WTC11 (cell line): ENCODE measurements around the gene CDC73. TPM values are rescaled to one million over a fixed set of nuclear protein-coding genes. Genes with fewer than 3 reads are reported as not detected.

Experiments
- ATAC-seq: fragments of 200-7000 bp; cut with Tn5 transposase; 2 replicates; pipeline ENCODE4 v1.10.0; 2021; ENCODE audit warnings: mild to moderate bottlenecking, moderate library complexity
- CTCF ChIA-PET: fragments of 300-600 bp; sonication (Branson Sonifier 250); formaldehyde crosslinking; loops from one replicate; lab custom pipeline; 2021; ENCODE audit warnings: antibody characterized with exemption; lab: Charles Lee
- POLR2A ChIA-PET: fragments of 350-600 bp; sonication (Branson Sonifier 250); formaldehyde crosslinking; loops from one replicate; lab custom pipeline; 2021; ENCODE audit warnings: antibody characterized with exemption; lab: Charles Lee
- DNase-seq: peaks from one replicate; pipeline ENCODE4 v3.0.0; 2021; ENCODE audit warnings: low spot score
- H3K27ac Mint-ChIP-seq: 2 replicates; pipeline ENCODE4 v1.8.0; 2021; ENCODE audit warnings: mixed read lengths
- H3K27me3 Mint-ChIP-seq: 2 replicates; pipeline ENCODE4 v1.8.0; 2021; ENCODE audit warnings: low read depth, mild to moderate bottlenecking, moderate library complexity, mixed read lengths
- H3K36me3 Mint-ChIP-seq: 2 replicates; pipeline ENCODE4 v1.8.0; 2021; ENCODE audit warnings: mixed read lengths
- H3K4me1 Mint-ChIP-seq: 2 replicates; pipeline ENCODE4 v1.8.0; 2022; ENCODE audit warnings: mixed read lengths
- H3K4me3 Mint-ChIP-seq: 2 replicates; pipeline ENCODE4 v1.8.0; 2021; ENCODE audit warnings: mild to moderate bottlenecking, moderate library complexity, mixed read lengths
- H3K9me3 Mint-ChIP-seq: 2 replicates; pipeline ENCODE4 v1.8.0; 2021; ENCODE audit warnings: mixed read lengths
- ATF3 ChIP-seq: sonication (generic); formaldehyde crosslinking; conservative IDR thresholded peaks from 2 replicates; pipeline ENCODE4 v1.8.1; 2022; ENCODE audit warnings: mild to moderate bottlenecking, missing genetic modification reagents
- EMX1 ChIP-seq: fragments of 250-450 bp; sonication (Bioruptor Pico); IDR thresholded peaks from 2 replicates; pipeline ENCODE4 v1.8.0; 2021; ENCODE audit warnings: mild to moderate bottlenecking
- GABPB1 ChIP-seq: sonication (generic); formaldehyde crosslinking; IDR thresholded peaks from 2 replicates; pipeline ENCODE4 v1.8.1; 2023; ENCODE audit warnings: mild to moderate bottlenecking, missing genetic modification reagents
- NR1H2 ChIP-seq: sonication (generic); formaldehyde crosslinking; IDR thresholded peaks from 2 replicates; pipeline ENCODE4 v1.9.0; 2021; ENCODE audit warnings: mild to moderate bottlenecking, moderate library complexity, missing genetic modification reagents
- PRDM15 ChIP-seq: sonication (generic); formaldehyde crosslinking; IDR thresholded peaks from 2 replicates; pipeline ENCODE4 v1.8.0; 2022; ENCODE audit warnings: missing genetic modification reagents
- SMAD3 ChIP-seq: sonication (generic); formaldehyde crosslinking; IDR thresholded peaks from 2 replicates; pipeline ENCODE4 v1.8.0; 2022; ENCODE audit warnings: missing genetic modification reagents, mild to moderate bottlenecking, borderline replicate concordance
- TEAD1 ChIP-seq: sonication (generic); formaldehyde crosslinking; IDR thresholded peaks from 2 replicates; pipeline ENCODE4 v1.8.0; 2022; ENCODE audit warnings: mild to moderate bottlenecking, missing genetic modification reagents
- ZBTB21 ChIP-seq: sonication (generic); formaldehyde crosslinking; IDR thresholded peaks from 2 replicates; pipeline ENCODE4 v1.8.1; 2023; ENCODE audit warnings: mild to moderate bottlenecking, missing genetic modification reagents, borderline replicate concordance
- ZNF232 ChIP-seq: sonication (generic); formaldehyde crosslinking; IDR thresholded peaks from 2 replicates; pipeline ENCODE4 v1.8.0; 2022; ENCODE audit warnings: mild to moderate bottlenecking, missing genetic modification reagents
- ZNF281 ChIP-seq: sonication (generic); formaldehyde crosslinking; IDR thresholded peaks from 2 replicates; pipeline ENCODE4 v1.8.0; 2023; ENCODE audit warnings: mild to moderate bottlenecking, missing genetic modification reagents
- ZNF423 ChIP-seq: fragments of 250-450 bp; sonication (Bioruptor Pico); IDR thresholded peaks from 2 replicates; pipeline ENCODE4 v2.1.2; 2022; ENCODE audit warnings: mild to moderate bottlenecking, moderate library complexity
- ZNF425 ChIP-seq: fragments of 250-450 bp; sonication (Bioruptor Pico); conservative IDR thresholded peaks from 2 replicates; pipeline ENCODE4 v1.9.0; 2021; ENCODE audit warnings: mild to moderate bottlenecking
- ZNF671 ChIP-seq: fragments of 250-450 bp; sonication (Bioruptor Pico); IDR thresholded peaks from 2 replicates; pipeline ENCODE4 v1.8.0; 2021; ENCODE audit warnings: mild to moderate bottlenecking
- total RNA-seq: library from RNA; stranded (reverse); gene quantifications from 3 replicates; pipeline ENCODE4 v1.2.3, GENCODE V29; 2021
- TF ChIP-seq, protein P1 (sequence below): sonication (generic); formaldehyde crosslinking; IDR thresholded peaks from 2 replicates; pipeline ENCODE4 v1.8.1; 2023; ENCODE audit warnings: mild to moderate bottlenecking, missing genetic modification reagents
- TF ChIP-seq, protein P2 (sequence below): sonication (generic); formaldehyde crosslinking; IDR thresholded peaks from 2 replicates; pipeline ENCODE4 v1.8.1; 2023; ENCODE audit warnings: mild to moderate bottlenecking, missing genetic modification reagents, moderate library complexity

CDC73 gene
- total RNA-seq, 1 experiment from 2014 or later, result 57.1 TPM

DNA sequence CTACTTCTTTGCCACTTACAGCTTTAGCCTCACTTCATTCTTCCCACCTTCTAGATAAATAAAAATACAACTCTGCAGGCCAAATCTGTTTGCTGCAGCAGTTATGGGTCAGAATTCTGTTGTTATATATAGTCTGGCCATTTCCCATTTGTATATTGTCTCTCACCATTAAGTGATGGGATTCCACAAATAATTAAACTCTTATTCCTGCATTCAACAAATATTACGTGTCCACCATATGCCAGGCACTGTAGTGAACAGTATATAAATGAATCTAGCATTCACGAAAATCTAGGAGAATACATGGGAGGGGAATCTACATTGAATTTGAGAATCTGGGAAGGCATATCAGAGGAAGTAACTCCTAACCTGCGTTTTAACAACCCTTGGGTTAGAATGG, 11.0 kb upstream of the CDC73 start (continued):
- TF ChIP-seq, protein P1, sequence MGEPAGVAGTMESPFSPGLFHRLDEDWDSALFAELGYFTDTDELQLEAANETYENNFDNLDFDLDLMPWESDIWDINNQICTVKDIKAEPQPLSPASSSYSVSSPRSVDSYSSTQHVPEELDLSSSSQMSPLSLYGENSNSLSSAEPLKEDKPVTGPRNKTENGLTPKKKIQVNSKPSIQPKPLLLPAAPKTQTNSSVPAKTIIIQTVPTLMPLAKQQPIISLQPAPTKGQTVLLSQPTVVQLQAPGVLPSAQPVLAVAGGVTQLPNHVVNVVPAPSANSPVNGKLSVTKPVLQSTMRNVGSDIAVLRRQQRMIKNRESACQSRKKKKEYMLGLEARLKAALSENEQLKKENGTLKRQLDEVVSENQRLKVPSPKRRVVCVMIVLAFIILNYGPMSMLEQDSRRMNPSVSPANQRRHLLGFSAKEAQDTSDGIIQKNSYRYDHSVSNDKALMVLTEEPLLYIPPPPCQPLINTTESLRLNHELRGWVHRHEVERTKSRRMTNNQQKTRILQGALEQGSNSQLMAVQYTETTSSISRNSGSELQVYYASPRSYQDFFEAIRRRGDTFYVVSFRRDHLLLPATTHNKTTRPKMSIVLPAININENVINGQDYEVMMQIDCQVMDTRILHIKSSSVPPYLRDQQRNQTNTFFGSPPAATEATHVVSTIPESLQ (CRISPR knock-in tag), result no peak
- TF ChIP-seq, protein P2, sequence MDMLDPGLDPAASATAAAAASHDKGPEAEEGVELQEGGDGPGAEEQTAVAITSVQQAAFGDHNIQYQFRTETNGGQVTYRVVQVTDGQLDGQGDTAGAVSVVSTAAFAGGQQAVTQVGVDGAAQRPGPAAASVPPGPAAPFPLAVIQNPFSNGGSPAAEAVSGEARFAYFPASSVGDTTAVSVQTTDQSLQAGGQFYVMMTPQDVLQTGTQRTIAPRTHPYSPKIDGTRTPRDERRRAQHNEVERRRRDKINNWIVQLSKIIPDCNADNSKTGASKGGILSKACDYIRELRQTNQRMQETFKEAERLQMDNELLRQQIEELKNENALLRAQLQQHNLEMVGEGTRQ (CRISPR knock-in tag), result no peak
- no peak for TF ChIP-seq ZBTB21
- no peak for TF ChIP-seq ZNF281 (CRISPR knock-in tag)
- no peak for TF ChIP-seq ZNF423 (CRISPR knock-in tag)
- TF ChIP-seq NR1H2 (CRISPR knock-in tag), result no peak
- no peak for TF ChIP-seq ZNF232 (CRISPR knock-in tag)
- no peak for TF ChIP-seq ZNF671 (CRISPR knock-in tag)

- Mint-ChIP-seq H3K9me3 (no peaks in the 10 kb centered on the region), H3K4me3 (no peak overlapping the region), H3K36me3 (no peaks in the 10 kb centered on the region), H3K27me3 (no peaks in the 10 kb centered on the region), H3K4me1 (peaks cover 36% of the 10 kb centered on the region), H3K27ac (no peak overlapping the region; the same call in 1 of the 2 replicates)
- ATAC-seq (peak; percentile 27), DNase-seq (peak; percentile 38)
- no peak for TF ChIP-seq EMX1 (CRISPR knock-in tag)
- peak; percentile 80 for TF ChIP-seq ATF3 (CRISPR knock-in tag)
- no peak for TF ChIP-seq PRDM15 (CRISPR knock-in tag)
- TF ChIP-seq GABPB1 (CRISPR knock-in tag), result peak; percentile 97
- ChIA-PET POLR2A (no interaction called here), CTCF (interaction anchor here (0.7 to 2.8 kb wide), 4 partner anchors 10 to 79 kb away, joined by 3 to 16 read pairs (median 4); partner anchors contain the start of genes CDC73 and UCHL5)
Measured at GRCh38 chr1:193111641-193112090, 10.2 kb upstream of the CDC73 start.

- Mint-ChIP-seq H3K4me1 (peaks cover 36% of the 10 kb centered on the region), H3K9me3 (no peaks in the 10 kb centered on the region), H3K4me3 (peak overlapping the region; percentile 16; the same call in 1 of the 2 replicates), H3K36me3 (no peaks in the 10 kb centered on the region), H3K27me3 (no peaks in the 10 kb centered on the region), H3K27ac (peak overlapping the region; percentile 82)
- ChIA-PET CTCF (interaction anchor here (1.0 to 2.8 kb wide), 2 partner anchors 9 to 43 kb away, joined by 4 to 16 read pairs; partner anchors contain the start of gene CDC73), POLR2A (interaction anchor here (1.1 to 1.3 kb wide), 4 partner anchors 8 to 55 kb away, joined by 3 to 9 read pairs (median 4); partner anchors contain the start of genes CDC73, GLRX2, RO60 and UCHL5)
- DNase-seq (peak; percentile 26), ATAC-seq (peak; percentile 80)
- TF ChIP-seq SMAD3 (CRISPR knock-in tag) (0 out of 2 replicates have a peak, but pooled peaks have one; percentile 25), ZNF425 (CRISPR knock-in tag) (0 out of 2 replicates have a peak, but pooled peaks have one; percentile 61), ZNF232 (CRISPR knock-in tag) (no peak), TEAD1 (CRISPR knock-in tag) (peak; percentile 92; the same call in 1 of the 2 replicates)
Measured at GRCh38 chr1:193113258-193113991, 8.4 kb upstream of the CDC73 start.
